ENCODE data around the gene PTRH1. TPM values are rescaled to one million over a fixed set of nuclear protein-coding genes. Genes with fewer than 3 reads are reported as not detected.

The PTRH1 gene
- total and polyA plus RNA-seq, 2 of the 4 experiments (the other 2 are of a cell fraction) = 5.4 to 14.8 TPM

DNA sequence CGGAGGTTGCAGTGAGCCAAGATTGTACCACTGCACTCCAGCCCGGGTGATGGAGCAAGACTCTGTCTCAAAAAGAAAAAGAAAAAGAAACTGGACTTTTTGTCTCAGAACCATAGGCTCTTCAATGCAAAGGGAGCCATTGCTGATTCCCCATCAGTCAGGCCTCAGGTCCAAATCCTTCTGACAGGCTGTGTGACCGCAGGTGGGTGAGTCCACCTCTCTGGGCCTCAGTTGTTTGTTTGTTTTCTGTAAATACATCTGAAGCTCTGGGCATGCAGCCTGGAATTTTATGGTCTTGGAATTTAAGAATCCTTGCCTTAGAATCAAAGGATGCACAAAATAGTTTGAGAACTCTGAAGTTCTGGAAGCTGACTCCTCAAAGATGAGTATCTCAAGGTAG is 40.8 kb upstream of the PTRH1 start:
- Histone ChIP-seq H3K14ac (replicated peaks; ENCODE audit: low read depth, low read length) (no peak overlapping the region), H2BK5ac (ENCODE audit: low read depth, low read length, poor library complexity, severe bottlenecking) (no peak overlapping the region), H2AFZ (replicated peaks; ENCODE audit: low read length, poor library complexity) (no peak overlapping the region), H3K36me3 (ENCODE audit: control insufficient read depth, insufficient read depth, low read length) (no peaks in the 10 kb centered on the region), H4K20me1 (ENCODE audit: insufficient read depth, low read length) (peaks cover 6% of the 10 kb centered on the region; the same call in 1 of the 2 replicates), H3K18ac (ENCODE audit: low read depth, low read length) (no peak overlapping the region), H3K4me1 (ENCODE audit: control insufficient read depth, insufficient read depth, low read length) (no peaks in the 10 kb centered on the region), H2AK5ac (ENCODE audit: low read depth, low read length) (no peak overlapping the region), H3K23ac (ENCODE audit: low read depth, low read length) (no peak overlapping the region), H2BK20ac (ENCODE audit: low read depth, low read length) (no peak overlapping the region), H3K27ac (ENCODE audit: insufficient read depth, low read length) (no peak overlapping the region), H3K9me1 (ENCODE audit: insufficient read depth, low read length) (peaks cover 3% of the 10 kb centered on the region; the same call in 1 of the 2 replicates), H2BK15ac (ENCODE audit: low read depth, low read length) (no peak overlapping the region), H3K9ac (ENCODE audit: low read depth, low read length) (no peak overlapping the region), H3K56ac (ENCODE audit: extremely low read depth, insufficient read depth, low read length) (no peak overlapping the region), H3K4me3 (ENCODE audit: insufficient read depth, low read depth, low read length) (no peak overlapping the region), H4K5ac (ENCODE audit: low read depth, low read length) (no peak overlapping the region), H4K8ac (ENCODE audit: low read depth in 2 of 2, low read length in 2 of 2) (no peak overlapping the region), H2BK120ac (ENCODE audit: low read depth, low read length) (no peak overlapping the region), H3K4ac (ENCODE audit: low read depth, low read length) (no peak overlapping the region), H3K4me2 (ENCODE audit: low read depth, low read length) (no peak overlapping the region), H2AK9ac (replicated peaks; ENCODE audit: low read depth, low read length, poor library complexity) (no peak overlapping the region), H3K27me3 (ENCODE audit: control insufficient read depth, insufficient read depth, low read length) (peaks cover 55% of the 10 kb centered on the region), H4K91ac (ENCODE audit: insufficient read depth, low read depth, low read length) (no peak overlapping the region), H3K79me1 (ENCODE audit: low read depth in 1 of 2, low read length in 2 of 2) (no peaks in the 10 kb centered on the region), H3K9me3 (ENCODE audit: control insufficient read depth, insufficient read depth, low read length) (no peaks in the 10 kb centered on the region)
- dilution Hi-C loops (cut with HindIII; ENCODE audit: low sequenced_read_pairs, unreplicated experiment) = no loop called here
- BruUV-seq (replicated peaks) = no TSS peak
- ATAC-seq (ENCODE audit: low read depth) = no peak
- ChIA-PET CTCF (interaction anchor here (0.8 kb wide), 1 partner anchor 12 kb away, joined by 3 read pairs; no protein-coding TSS in a partner anchor), POLR2A (ENCODE audit: unreplicated experiment) (no interaction called here)
- intact Hi-C loops (cut with micrococcal nuclease) = no loop called here
- TF ChIP-seq, protein P1, sequence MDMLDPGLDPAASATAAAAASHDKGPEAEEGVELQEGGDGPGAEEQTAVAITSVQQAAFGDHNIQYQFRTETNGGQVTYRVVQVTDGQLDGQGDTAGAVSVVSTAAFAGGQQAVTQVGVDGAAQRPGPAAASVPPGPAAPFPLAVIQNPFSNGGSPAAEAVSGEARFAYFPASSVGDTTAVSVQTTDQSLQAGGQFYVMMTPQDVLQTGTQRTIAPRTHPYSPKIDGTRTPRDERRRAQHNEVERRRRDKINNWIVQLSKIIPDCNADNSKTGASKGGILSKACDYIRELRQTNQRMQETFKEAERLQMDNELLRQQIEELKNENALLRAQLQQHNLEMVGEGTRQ (IDR thresholded peaks at IDR 0.05; ENCODE audit: low read depth, low read length) = no peak
- TF ChIP-seq, protein P2, sequence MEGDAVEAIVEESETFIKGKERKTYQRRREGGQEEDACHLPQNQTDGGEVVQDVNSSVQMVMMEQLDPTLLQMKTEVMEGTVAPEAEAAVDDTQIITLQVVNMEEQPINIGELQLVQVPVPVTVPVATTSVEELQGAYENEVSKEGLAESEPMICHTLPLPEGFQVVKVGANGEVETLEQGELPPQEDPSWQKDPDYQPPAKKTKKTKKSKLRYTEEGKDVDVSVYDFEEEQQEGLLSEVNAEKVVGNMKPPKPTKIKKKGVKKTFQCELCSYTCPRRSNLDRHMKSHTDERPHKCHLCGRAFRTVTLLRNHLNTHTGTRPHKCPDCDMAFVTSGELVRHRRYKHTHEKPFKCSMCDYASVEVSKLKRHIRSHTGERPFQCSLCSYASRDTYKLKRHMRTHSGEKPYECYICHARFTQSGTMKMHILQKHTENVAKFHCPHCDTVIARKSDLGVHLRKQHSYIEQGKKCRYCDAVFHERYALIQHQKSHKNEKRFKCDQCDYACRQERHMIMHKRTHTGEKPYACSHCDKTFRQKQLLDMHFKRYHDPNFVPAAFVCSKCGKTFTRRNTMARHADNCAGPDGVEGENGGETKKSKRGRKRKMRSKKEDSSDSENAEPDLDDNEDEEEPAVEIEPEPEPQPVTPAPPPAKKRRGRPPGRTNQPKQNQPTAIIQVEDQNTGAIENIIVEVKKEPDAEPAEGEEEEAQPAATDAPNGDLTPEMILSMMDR (conservative IDR thresholded peaks at IDR 0.05; ENCODE audit: low read depth, low read length) = no peak
- TF ChIP-seq BHLHE40 (IDR thresholded peaks at IDR 0.05; ENCODE audit: low read depth, low read length) (no peak), SMC3 (IDR thresholded peaks at IDR 0.05; ENCODE audit: low read depth, low read length) (no peak), MAZ (IDR thresholded peaks at IDR 0.05; ENCODE audit: borderline replicate concordance, low read depth, low read length) (no peak), MAFK (IDR thresholded peaks at IDR 0.05; ENCODE audit: low read depth, low read length) (no peak), FOS (IDR thresholded peaks at IDR 0.05; ENCODE audit: low read depth, low read length) (no peak), RCOR1 (IDR thresholded peaks at IDR 0.05; ENCODE audit: insufficient replicate concordance, low read length) (no peak), RAD21 (IDR thresholded peaks at IDR 0.05; ENCODE audit: low read length) (no peak), CEBPB (IDR thresholded peaks at IDR 0.05; ENCODE audit: low read depth, low read length) (no peak), RFX5 (IDR thresholded peaks at IDR 0.05; ENCODE audit: low read depth, low read length) (no peak), MXI1 (IDR thresholded peaks at IDR 0.05; ENCODE audit: borderline replicate concordance, low read depth, low read length) (no peak)
- DNase-seq = no peak
- in situ Hi-C loops (cut with MboI; ENCODE audit: low sequenced_read_pairs) = no loop called here
- WGBS, 2 experiments (ENCODE audit: extremely low coverage in 2 of 2, insufficient read length in 1 of 2) = 100% methylated on average over 1 of the region's 3 CpGs; no CpG with 5 or more reads in 1 of the 2 experiments

All from IMR-90 (cell line).